IMR-90 (cell line): ENCODE measurements around the gene PTRHD1. TPM values are rescaled to one million over a fixed set of nuclear protein-coding genes. Genes with fewer than 3 reads are reported as not detected.

Source experiments
- ATAC-seq: fragments of 200-7000 bp; cut with Tn5 transposase; 2 replicates; pipeline ENCODE4 v1.9.1; 2020; ENCODE audit warnings: low read depth, mild to moderate bottlenecking, moderate library complexity
- BruUV-seq: library from RNA; stranded (reverse); fragments of 400-500 nt; replicated peaks from 2 replicates; lab custom pipeline; 2021; lab: Mats Ljungman, UMichigan
- CTCF ChIA-PET: fragments of 300-600 bp; formaldehyde crosslinking; extraction: SDS; loops from one replicate; lab custom pipeline; 2021; ENCODE audit warnings: antibody characterized with exemption; lab: Yijun Ruan, JAX
- POLR2A ChIA-PET: fragments of 300-600 bp; sonication (Branson Sonifier 250); formaldehyde crosslinking; loops from one replicate; lab custom pipeline; 2022; ENCODE audit warnings: antibody characterized with exemption; ENCODE audit not compliant: unreplicated experiment; lab: Charles Lee
- DNase-seq: peaks from one replicate; pipeline ENCODE4 v3.0.0; 2013
- H2AFZ ChIP-seq: replicated peaks from 2 replicates; pipeline ENCODE3; 2013; ENCODE audit warnings: low read length, mild to moderate bottlenecking; ENCODE audit not compliant: poor library complexity
- H2AK5ac ChIP-seq: 2 replicates; pipeline ENCODE4 v1.6.1; 2013; ENCODE audit warnings: low read depth, low read length, inconsistent platforms
- H2AK9ac ChIP-seq: replicated peaks from 2 replicates; pipeline ENCODE3; 2013; ENCODE audit warnings: mild to moderate bottlenecking, low read depth, low read length, moderate library complexity; ENCODE audit not compliant: poor library complexity
- H2BK120ac ChIP-seq: 2 replicates; pipeline ENCODE4 v1.6.1; 2013; ENCODE audit warnings: low read depth, low read length, inconsistent platforms
- H2BK15ac ChIP-seq: 3 replicates; pipeline ENCODE4 v1.6.1; 2013; ENCODE audit warnings: low read depth, low read length, inconsistent platforms
- H2BK20ac ChIP-seq: 2 replicates; pipeline ENCODE4 v1.6.1; 2013; ENCODE audit warnings: low read depth, mild to moderate bottlenecking, inconsistent platforms, low read length, moderate library complexity
- H2BK5ac ChIP-seq: 2 replicates; pipeline ENCODE4 v1.6.1; 2013; ENCODE audit warnings: mild to moderate bottlenecking, low read depth, low read length, inconsistent platforms; ENCODE audit not compliant: poor library complexity, severe bottlenecking
- H3K14ac ChIP-seq: replicated peaks from 2 replicates; pipeline ENCODE4 v1.6.1; 2013; ENCODE audit warnings: low read depth, low read length, inconsistent platforms
- H3K18ac ChIP-seq: 2 replicates; pipeline ENCODE4 v1.6.1; 2013; ENCODE audit warnings: low read depth, low read length, control low read depth
- H3K23ac ChIP-seq: 2 replicates; pipeline ENCODE4 v1.6.1; 2013; ENCODE audit warnings: low read depth, low read length, inconsistent platforms
- H3K27ac ChIP-seq: 2 replicates; pipeline ENCODE4 v1.5.1; 2013; ENCODE audit warnings: mild to moderate bottlenecking, control low read depth, low read length; ENCODE audit not compliant: insufficient read depth
- H3K27me3 ChIP-seq: 2 replicates; pipeline ENCODE4 v1.6.1; 2013; ENCODE audit warnings: low read length; ENCODE audit not compliant: control insufficient read depth, insufficient read depth
- H3K36me3 ChIP-seq: 2 replicates; pipeline ENCODE4 v1.6.1; 2013; ENCODE audit warnings: low read length, mixed read lengths; ENCODE audit not compliant: control insufficient read depth, insufficient read depth
- H3K4ac ChIP-seq: 2 replicates; pipeline ENCODE4 v1.6.1; 2013; ENCODE audit warnings: low read depth, low read length, inconsistent platforms
- H3K4me1 ChIP-seq: 2 replicates; pipeline ENCODE4 v1.6.1; 2013; ENCODE audit warnings: low read length, mixed read lengths; ENCODE audit not compliant: control insufficient read depth, insufficient read depth
- H3K4me2 ChIP-seq: 2 replicates; pipeline ENCODE4 v1.6.1; 2013; ENCODE audit warnings: low read depth, mild to moderate bottlenecking, control low read depth, low read length, moderate library complexity
- H3K4me3 ChIP-seq: 2 replicates; pipeline ENCODE4 v1.5.1; 2013; ENCODE audit warnings: low read depth, mild to moderate bottlenecking, control low read depth, low read length, moderate library complexity; ENCODE audit not compliant: insufficient read depth
- H3K56ac ChIP-seq: 2 replicates; pipeline ENCODE4 v1.6.1; 2013; ENCODE audit warnings: low read length, inconsistent platforms; ENCODE audit not compliant: insufficient read depth; ENCODE audit errors: extremely low read depth
- H3K79me1 ChIP-seq, 2 experiments: 2 replicates each; pipeline ENCODE4 v1.6.1; 2013; ENCODE audit warnings: low read length in 2 of 2, inconsistent platforms in 1 of 2, low read depth in 1 of 2
- H3K9ac ChIP-seq: 2 replicates; pipeline ENCODE4 v1.6.1; 2013; ENCODE audit warnings: low read depth, low read length, control low read depth
- H3K9me1 ChIP-seq: 2 replicates; pipeline ENCODE4 v1.6.1; 2013; ENCODE audit warnings: low read length, inconsistent platforms; ENCODE audit not compliant: insufficient read depth
- H3K9me3 ChIP-seq: 2 replicates; pipeline ENCODE4 v1.6.1; 2013; ENCODE audit warnings: low read length; ENCODE audit not compliant: control insufficient read depth, insufficient read depth
- H4K20me1 ChIP-seq: 2 replicates; pipeline ENCODE4 v1.6.1; 2013; ENCODE audit warnings: low read length, inconsistent platforms; ENCODE audit not compliant: insufficient read depth
- H4K5ac ChIP-seq: 2 replicates; pipeline ENCODE4 v1.6.1; 2013; ENCODE audit warnings: mild to moderate bottlenecking, low read depth, low read length, control low read depth
- H4K8ac ChIP-seq, 2 experiments: 2 replicates each; pipeline ENCODE4 v1.6.1; 2013; ENCODE audit warnings: low read depth in 2 of 2, low read length in 2 of 2, control low read depth in 1 of 2, inconsistent platforms in 1 of 2
- H4K91ac ChIP-seq: 2 replicates; pipeline ENCODE4 v1.6.1; 2013; ENCODE audit warnings: low read depth, low read length, inconsistent platforms; ENCODE audit not compliant: insufficient read depth
- BHLHE40 ChIP-seq: fragments of 150-350 bp; IDR thresholded peaks from 2 replicates; pipeline ENCODE4 v1.6.1; 2016; ENCODE audit warnings: mild to moderate bottlenecking, low read depth, low read length
- CHD1 ChIP-seq: IDR thresholded peaks from 2 replicates; pipeline ENCODE4 v1.6.1; 2012; ENCODE audit warnings: low read depth, low read length, improper control_type of control experiment
- FOS ChIP-seq: fragments of 150-350 bp; IDR thresholded peaks from 2 replicates; pipeline ENCODE4 v1.6.1; 2016; ENCODE audit warnings: low read depth, low read length
- MAFK ChIP-seq: IDR thresholded peaks from 2 replicates; pipeline ENCODE4 v1.6.1; 2012; ENCODE audit warnings: low read depth, low read length, improper control_type of control experiment
- MXI1 ChIP-seq: IDR thresholded peaks from 2 replicates; pipeline ENCODE4 v1.6.1; 2012; ENCODE audit warnings: low read depth, mild to moderate bottlenecking, low read length, moderate library complexity, borderline replicate concordance
- NFE2L2 ChIP-seq: fragments of 150-350 bp; IDR thresholded peaks from 2 replicates; pipeline ENCODE4 v1.6.1; 2016; ENCODE audit warnings: low read depth, mild to moderate bottlenecking, low read length
- SMC3 ChIP-seq: fragments of 150-350 bp; IDR thresholded peaks from 2 replicates; pipeline ENCODE4 v1.6.1; 2016; ENCODE audit warnings: low read depth, mild to moderate bottlenecking, antibody characterized with exemption, low read length, moderate library complexity
- WGBS, 2 experiments: methylation state at CpG; one replicate each; pipeline versions ENCODE4 v1.1.5 to v1.1.7; 2013; ENCODE audit warnings: missing lambda C conversion rate in 2 of 2; ENCODE audit not compliant: insufficient read length in 1 of 2; ENCODE audit errors: extremely low coverage in 2 of 2; 5-methylcytosine and 5-hydroxymethylcytosine counted together
- dilution Hi-C: fragments of 300-500 bp; cut with HindIII; formaldehyde crosslinking; loops from one replicate; pipeline ENCODE4 v1.14.3; 2018; ENCODE audit warnings: low sequenced_read_pairs; ENCODE audit not compliant: unreplicated experiment
- in situ Hi-C: fragments of 300-500 bp; cut with MboI; formaldehyde crosslinking; loops from 3 replicates; pipeline ENCODE4 v1.14.3; 2019; ENCODE audit warnings: low sequenced_read_pairs, inconsistent platforms, mixed read lengths
- intact Hi-C: fragments of 100-400 bp; cut with micrococcal nuclease; formaldehyde crosslinking; loops from 2 replicates; pipeline ENCODE4 v1.10.0; 2022
- polyA plus RNA-seq, 3 experiments: library from polyadenylated mRNA; depleted of rRNA; stranded (reverse); fragments of >200 nt; gene quantifications; 2 replicates each; pipeline ENCODE4 v1.2.3, GENCODE V29; 2012; ENCODE audit warnings: low replicate concordance in 1 of 3
- total RNA-seq: library from RNA; depleted of rRNA; stranded (reverse); fragments of >200 nt; gene quantifications from 2 replicates; pipeline ENCODE4 v1.2.3, GENCODE V29; 2012
- TF ChIP-seq, protein P1 (sequence below): fragments of 150-350 bp; IDR thresholded peaks from 2 replicates; pipeline ENCODE4 v1.6.1; 2016; ENCODE audit warnings: low read depth, mild to moderate bottlenecking, low read length, moderate library complexity, borderline replicate concordance
- TF ChIP-seq, protein P2 (sequence below): fragments of 150-350 bp; IDR thresholded peaks from 2 replicates; pipeline ENCODE4 v1.6.1; 2017; ENCODE audit warnings: mild to moderate bottlenecking, antibody characterized with exemption, low read length, low read depth

PTRHD1 gene
- total and polyA plus RNA-seq, 2 of the 4 experiments (the other 2 are of a cell fraction): 11.7 to 30.9 TPM

DNA sequence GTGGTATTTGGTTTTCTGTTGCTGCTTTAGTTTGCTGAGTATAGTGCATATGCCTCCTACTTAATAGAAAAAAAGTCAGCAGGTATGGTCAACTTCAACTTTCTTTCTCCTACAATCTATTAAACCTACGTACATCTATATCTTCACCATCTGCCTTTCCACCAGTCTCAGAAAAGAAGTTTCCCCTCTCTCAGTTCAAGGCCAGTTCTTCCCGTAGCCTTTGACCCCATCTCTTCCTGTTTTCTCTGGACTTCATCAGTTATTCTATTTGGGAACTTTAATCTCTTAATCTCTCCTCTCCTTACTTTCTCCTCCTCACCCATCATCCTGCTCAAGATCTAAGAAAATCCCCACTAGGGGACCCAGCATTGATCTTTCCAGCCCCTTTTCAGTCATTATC lies 5.7 kb downstream of the PTRHD1 start:
- Histone ChIP-seq H2BK20ac (no peak overlapping the region), H3K18ac (no peak overlapping the region), H3K9ac (no peak overlapping the region), H2BK5ac (no peak overlapping the region), H4K20me1 (no peaks in the 10 kb centered on the region), H3K9me1 (no peaks in the 10 kb centered on the region), H3K4ac (no peak overlapping the region), H3K36me3 (no peaks in the 10 kb centered on the region), H2AFZ (no peak overlapping the region), H4K5ac (no peak overlapping the region), H3K56ac (no peak overlapping the region), H2BK120ac (no peak overlapping the region), H3K27ac (no peak overlapping the region), H3K14ac (no peak overlapping the region), H2AK5ac (no peak overlapping the region), H2AK9ac (no peak overlapping the region), H3K9me3 (no peaks in the 10 kb centered on the region; the same call in 1 of the 2 replicates), H3K4me2 (no peak overlapping the region), H3K23ac (no peak overlapping the region), H4K8ac (no peak overlapping the region), H3K4me1 (no peaks in the 10 kb centered on the region), H3K27me3 (no peaks in the 10 kb centered on the region), H4K91ac (no peak overlapping the region), H3K4me3 (no peak overlapping the region), H2BK15ac (no peak overlapping the region), H3K79me1 (peaks cover 10% of the 10 kb centered on the region in 2 experiments; a peak in 2 of 4 replicates)
- TF ChIP-seq CHD1: no peak
- TF ChIP-seq, protein P1, sequence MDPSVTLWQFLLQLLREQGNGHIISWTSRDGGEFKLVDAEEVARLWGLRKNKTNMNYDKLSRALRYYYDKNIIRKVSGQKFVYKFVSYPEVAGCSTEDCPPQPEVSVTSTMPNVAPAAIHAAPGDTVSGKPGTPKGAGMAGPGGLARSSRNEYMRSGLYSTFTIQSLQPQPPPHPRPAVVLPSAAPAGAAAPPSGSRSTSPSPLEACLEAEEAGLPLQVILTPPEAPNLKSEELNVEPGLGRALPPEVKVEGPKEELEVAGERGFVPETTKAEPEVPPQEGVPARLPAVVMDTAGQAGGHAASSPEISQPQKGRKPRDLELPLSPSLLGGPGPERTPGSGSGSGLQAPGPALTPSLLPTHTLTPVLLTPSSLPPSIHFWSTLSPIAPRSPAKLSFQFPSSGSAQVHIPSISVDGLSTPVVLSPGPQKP: no peak
- no peak for TF ChIP-seq BHLHE40
- no peak for TF ChIP-seq MAFK
- no peak for TF ChIP-seq NFE2L2
- TF ChIP-seq, protein P2, sequence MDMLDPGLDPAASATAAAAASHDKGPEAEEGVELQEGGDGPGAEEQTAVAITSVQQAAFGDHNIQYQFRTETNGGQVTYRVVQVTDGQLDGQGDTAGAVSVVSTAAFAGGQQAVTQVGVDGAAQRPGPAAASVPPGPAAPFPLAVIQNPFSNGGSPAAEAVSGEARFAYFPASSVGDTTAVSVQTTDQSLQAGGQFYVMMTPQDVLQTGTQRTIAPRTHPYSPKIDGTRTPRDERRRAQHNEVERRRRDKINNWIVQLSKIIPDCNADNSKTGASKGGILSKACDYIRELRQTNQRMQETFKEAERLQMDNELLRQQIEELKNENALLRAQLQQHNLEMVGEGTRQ: no peak
- no peak for TF ChIP-seq SMC3
- no peak for TF ChIP-seq MXI1
- no peak for TF ChIP-seq FOS
- 100% methylated on average over 2 of the region's 2 CpGs; no CpG with 5 or more reads in 1 of the 2 experiments for WGBS, 2 experiments
- intact Hi-C loops: no loop called here
- DNase-seq (no peak), ATAC-seq (no peak)
- in situ Hi-C loops: no loop called here
- CTCF ChIA-PET: no interaction called here
- BruUV-seq: no TSS peak
- POLR2A ChIA-PET: no interaction called here
- dilution Hi-C loops: no loop called here
